Nephron progenitor cell (in vitro differentiated cells): ENCODE results near the gene ACRV1.

Source experiments
- DNase-seq: peaks from one replicate; pipeline ENCODE4 v3.0.0; 2021
- H3K27ac Mint-ChIP-seq: 2 replicates; pipeline ENCODE4 v1.8.0; 2021; ENCODE audit warnings: mild to moderate bottlenecking, moderate library complexity, mixed read lengths
- H3K27me3 Mint-ChIP-seq: 2 replicates; pipeline ENCODE4 v1.8.0; 2021; ENCODE audit warnings: mild to moderate bottlenecking, low read depth, mixed read lengths; ENCODE audit not compliant: poor library complexity
- H3K36me3 Mint-ChIP-seq: 2 replicates; pipeline ENCODE4 v1.8.0; 2021; ENCODE audit warnings: low read depth, mixed read lengths
- H3K4me1 Mint-ChIP-seq: 2 replicates; pipeline ENCODE4 v1.8.0; 2021; ENCODE audit warnings: mixed read lengths
- H3K4me3 Mint-ChIP-seq: 2 replicates; pipeline ENCODE4 v1.8.0; 2021; ENCODE audit warnings: mild to moderate bottlenecking, moderate library complexity, mixed read lengths
- H3K9me3 Mint-ChIP-seq: 2 replicates; pipeline ENCODE4 v1.8.0; 2021; ENCODE audit warnings: mild to moderate bottlenecking, moderate library complexity, mixed read lengths
- CTCF ChIP-seq: fragments of 200-600 bp; sonication (generic); IDR thresholded peaks from 2 replicates; pipeline ENCODE4 v1.5.0; 2021; ENCODE audit warnings: antibody characterized with exemption

ACRV1 gene

GRCh38 chr11:125621995-125622394 is 58.7 kb downstream of the ACRV1 start:
- H3K36me3 Mint-ChIP-seq, result peaks cover 46% of the 10 kb centered on the region
- peaks cover 14% of the 10 kb centered on the region for H3K4me1 Mint-ChIP-seq
- no peak overlapping the region for H3K27ac Mint-ChIP-seq
- DNase-seq, result no peak
- no peaks in the 10 kb centered on the region for H3K9me3 Mint-ChIP-seq
- no peaks in the 10 kb centered on the region for H3K27me3 Mint-ChIP-seq
- H3K4me3 Mint-ChIP-seq, result no peak overlapping the region
- no peak for TF ChIP-seq CTCF
